H1 (cell line): ENCODE data around the gene PDC.

Source experiments
- CTCF ChIP-seq, 3 experiments: IDR thresholded peaks; 1 replicate in 2 of 3; 2 replicates in 1 of 3; pipeline versions ENCODE4 v1.5.1 to v1.6.1; 2011; ENCODE audit warnings: low read length in 3 of 3, mild to moderate bottlenecking in 3 of 3, inconsistent platforms in 2 of 3, low read depth in 1 of 3, moderate library complexity in 1 of 3; ENCODE audit not compliant: insufficient read depth in 1 of 3; ENCODE audit errors: control extremely low read depth in 1 of 3
- POLR2AphosphoS5 ChIP-seq: IDR thresholded peaks from 2 replicates; pipeline ENCODE4 v1.6.1; 2011; ENCODE audit warnings: low read depth, low read length

- TF ChIP-seq POLR2AphosphoS5 (no peak), CTCF (IDR thresholded peaks at IDR 0.05; ENCODE audit: control extremely low read depth in 1 of 3, insufficient read depth in 1 of 3, low read depth in 1 of 3, low read length in 3 of 3) (no peak)
Measured at GRCh38 chr1:186421446-186421845, 39.5 kb downstream of the PDC start.
